Measurements from ENCODE around the gene BRIP1.

Gene BRIP1

GRCh38 chr17:61709567-61709966 lies 153.8 kb downstream of the BRIP1 start:
- DNase-seq (ENCODE audit: insufficient read length, low spot score) (no peak), FAIRE-seq (no peak)
- TF ChIP-seq CTCF (IDR thresholded peaks at IDR 0.05; ENCODE audit: insufficient read depth, missing control alignments) = no peak

DNA sequence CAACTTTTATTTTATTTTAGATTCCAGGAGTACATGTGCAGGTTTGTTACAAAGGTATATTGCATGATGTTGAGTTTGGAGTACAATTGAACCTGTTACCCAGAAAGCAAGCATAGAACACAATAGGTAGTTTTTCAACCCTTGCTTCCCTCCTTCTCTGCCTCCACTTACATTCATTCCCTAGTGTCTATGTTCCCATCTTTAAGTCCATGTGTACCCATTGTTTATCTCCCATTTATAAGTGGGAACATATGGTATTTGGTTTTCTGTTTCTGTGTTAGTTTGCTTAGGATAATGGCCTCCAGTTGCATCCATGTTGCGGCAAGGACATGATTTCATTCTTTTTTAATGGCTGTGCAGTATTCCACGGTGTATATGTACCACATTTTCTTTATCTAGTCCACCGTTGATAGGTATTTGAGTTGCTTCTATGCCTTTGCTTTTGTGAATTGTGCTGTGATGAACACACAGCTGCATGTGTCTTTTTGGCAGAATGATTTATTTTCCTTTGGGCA lies 158.3 kb downstream of the BRIP1 start:
- DNase-seq (ENCODE audit: insufficient read length, low spot score) (no peak), FAIRE-seq (no peak)
- TF ChIP-seq CTCF (IDR thresholded peaks at IDR 0.05; ENCODE audit: insufficient read depth, missing control alignments) = no peak

DNA sequence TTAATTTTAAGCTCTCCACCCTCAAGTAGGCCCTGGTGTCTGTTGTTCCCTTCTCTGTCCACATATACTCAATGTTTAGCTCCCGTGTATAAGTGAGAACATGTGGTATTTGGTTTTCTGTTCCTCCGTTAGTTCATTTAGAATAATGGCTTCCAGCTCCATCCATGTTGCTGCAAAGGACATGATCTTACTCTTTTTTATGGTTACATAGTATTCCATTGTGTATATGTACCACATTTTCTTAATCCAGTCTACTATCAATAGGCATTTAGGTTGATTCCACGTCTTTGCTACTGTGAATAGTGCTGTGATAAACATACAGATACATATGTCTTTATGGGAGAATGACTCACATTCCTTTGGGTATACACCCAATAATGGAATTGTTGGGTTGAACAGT lies 160.9 kb downstream of the BRIP1 start:
- TF ChIP-seq CTCF (IDR thresholded peaks at IDR 0.05; ENCODE audit: insufficient read depth, missing control alignments) = no peak
- FAIRE-seq (no peak), DNase-seq (ENCODE audit: insufficient read length, low spot score) (no peak)

- FAIRE-seq (no peak), DNase-seq (ENCODE audit: insufficient read length, low spot score) (no peak)
- TF ChIP-seq CTCF (IDR thresholded peaks at IDR 0.05; ENCODE audit: insufficient read depth, missing control alignments) = no peak
Measured at GRCh38 chr17:61701978-61702377, 161.3 kb downstream of the BRIP1 start.

- DNase-seq (ENCODE audit: insufficient read length, low spot score) = no peak
- no peak for TF ChIP-seq CTCF (IDR thresholded peaks at IDR 0.05; ENCODE audit: insufficient read depth, missing control alignments)
- FAIRE-seq = no peak
Measured at GRCh38 chr17:61701334-61701733, 162.0 kb downstream of the BRIP1 start.

DNA sequence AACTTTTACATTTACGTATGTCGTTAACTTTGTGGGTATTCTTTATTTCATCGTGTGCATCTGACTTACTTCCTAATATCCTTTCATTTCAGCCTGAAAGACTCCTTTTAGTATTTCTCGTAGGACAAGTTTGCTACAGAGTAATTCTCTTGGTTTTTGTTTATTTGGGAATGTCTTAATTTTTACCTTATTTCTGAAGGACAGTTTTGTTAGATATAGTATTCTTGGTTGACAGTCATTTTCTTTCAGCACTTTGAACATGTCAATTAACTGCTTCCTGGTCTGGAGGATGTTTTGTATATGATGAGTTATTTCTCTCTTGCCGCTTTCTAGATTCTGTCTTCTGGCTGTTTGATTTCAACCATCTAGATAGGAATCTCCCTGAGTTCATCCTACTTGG lies 163.1 kb downstream of the BRIP1 start:
- no peak for TF ChIP-seq CTCF (IDR thresholded peaks at IDR 0.05; ENCODE audit: insufficient read depth, missing control alignments)
- DNase-seq (ENCODE audit: insufficient read length, low spot score) (no peak), FAIRE-seq (no peak)

- TF ChIP-seq CTCF (IDR thresholded peaks at IDR 0.05; ENCODE audit: insufficient read depth, missing control alignments) = no peak
- no peak for DNase-seq (ENCODE audit: insufficient read length, low spot score)
- FAIRE-seq = no peak
Measured at GRCh38 chr17:61699694-61700093, 163.6 kb downstream of the BRIP1 start.
